NCI-H2029 (cell line): ENCODE measurements around the gene CTDSP2.
"Not testable (repeated sequence)": the region's sequence is repeated elsewhere in the genome, so short reads cannot be mapped to it uniquely, and the experiment has no call there.

Experiments
- DNase-seq: peaks from one replicate; lab custom pipeline; 2025; lab: John Stamatoyannopoulos, UW

CTDSP2 gene

DNA sequence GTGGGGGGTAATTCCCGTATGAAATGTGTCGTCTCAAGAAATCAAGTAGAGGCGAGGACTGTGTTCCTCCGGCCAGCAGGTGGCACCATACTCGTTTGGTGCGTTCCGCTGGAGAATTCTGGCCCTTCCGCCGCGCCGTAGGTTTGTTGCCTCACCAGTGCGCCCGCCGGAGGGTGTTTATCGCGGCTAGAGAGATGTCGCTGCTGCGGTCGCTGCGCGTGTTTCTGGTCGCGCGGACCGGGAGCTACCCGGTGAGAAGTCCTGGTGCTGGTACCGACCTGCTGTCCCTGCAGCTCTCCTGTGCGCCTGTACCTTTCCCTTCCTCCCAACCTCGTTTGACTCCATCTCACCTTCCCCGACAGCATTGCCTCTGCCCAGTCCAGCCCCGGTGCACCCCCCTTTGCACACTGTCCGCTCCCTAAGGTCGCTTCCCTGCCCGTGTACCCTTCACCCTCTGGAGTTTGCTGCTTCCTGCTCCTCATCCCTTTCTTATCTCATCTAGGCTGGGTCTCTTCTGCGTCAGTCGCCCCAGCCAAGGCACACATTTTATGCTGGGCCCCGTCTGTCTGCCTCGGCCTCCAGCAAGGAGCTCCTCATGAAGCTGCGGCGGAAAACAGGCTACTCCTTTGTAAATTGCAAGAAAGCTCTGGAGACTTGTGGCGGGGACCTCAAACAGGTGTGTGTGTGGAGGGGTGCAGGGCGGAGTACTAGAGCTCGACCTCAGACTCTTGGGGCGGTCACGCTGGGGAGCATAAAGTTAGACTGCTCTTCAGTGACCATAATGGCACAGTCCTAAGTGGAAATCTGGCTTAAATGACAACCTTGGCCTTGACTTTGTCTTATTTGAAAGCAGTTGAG is 63.7 kb downstream of the CTDSP2 start, which contains the start of gene TSFM:
Gene TSFM (plus strand): TSS at position 180 of the 858 bp plus-strand sequence. CDS start 15 bp downstream, at position 195.
- peak; percentile 94 for DNase-seq

DNA sequence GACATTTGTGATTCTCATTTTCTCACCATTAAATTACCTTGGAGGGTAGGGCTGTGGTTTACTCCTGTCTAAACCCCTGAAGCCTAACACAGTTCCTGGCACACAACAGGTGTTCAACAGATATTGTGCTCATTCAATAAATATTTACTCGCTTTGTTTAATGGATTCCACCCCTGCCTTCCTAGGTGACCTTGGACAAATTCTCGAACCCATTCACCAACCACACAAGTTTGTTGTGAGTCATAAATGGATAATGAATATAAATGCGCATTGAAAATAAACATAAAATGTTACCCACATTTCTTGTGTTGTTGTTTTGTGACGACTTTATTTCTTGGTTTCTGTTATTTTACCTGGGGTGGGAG is 64.3 kb downstream of the CTDSP2 start:
- no peak for DNase-seq

DNA sequence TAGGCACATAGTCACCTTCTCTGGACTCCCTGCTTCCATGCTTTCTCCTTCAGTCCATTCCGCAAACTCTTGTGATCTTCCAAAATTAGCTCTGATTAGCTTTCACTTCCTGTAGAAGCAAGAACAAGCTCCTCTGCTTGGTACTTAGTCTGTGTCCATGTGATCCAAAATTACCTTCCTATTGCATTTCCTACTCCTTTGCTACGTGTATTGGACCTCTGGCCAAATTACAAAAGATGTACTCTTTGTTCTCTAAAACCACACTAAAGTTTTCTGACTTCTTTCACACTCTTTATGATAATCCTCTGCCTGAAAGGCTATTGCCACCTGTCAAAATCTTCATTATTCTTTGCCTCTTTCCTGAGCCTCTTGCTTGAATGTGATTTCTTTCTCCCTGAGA is 64.7 kb downstream of the CTDSP2 start:
- no peak for DNase-seq

DNA sequence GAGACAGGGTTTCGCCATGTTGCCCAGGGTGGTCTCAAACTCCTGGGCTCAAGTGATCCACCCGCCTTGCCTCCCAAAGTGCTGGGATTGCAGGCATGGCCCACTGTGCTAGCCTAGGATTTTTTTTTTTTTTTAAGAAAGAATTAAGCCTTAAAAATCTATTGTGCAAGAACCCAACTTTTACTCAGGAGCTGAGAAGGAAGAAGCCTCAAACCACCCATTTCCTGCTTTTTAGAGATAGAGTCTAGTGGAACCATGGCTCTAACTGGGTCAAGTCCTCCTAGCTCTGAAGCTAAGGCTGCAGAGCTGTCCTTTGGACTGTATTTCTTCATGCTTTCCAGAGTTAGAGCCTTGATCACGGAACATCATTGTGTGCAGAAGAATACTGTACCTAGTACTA is 65.3 kb downstream of the CTDSP2 start:
- DNase-seq, result no peak

DNA sequence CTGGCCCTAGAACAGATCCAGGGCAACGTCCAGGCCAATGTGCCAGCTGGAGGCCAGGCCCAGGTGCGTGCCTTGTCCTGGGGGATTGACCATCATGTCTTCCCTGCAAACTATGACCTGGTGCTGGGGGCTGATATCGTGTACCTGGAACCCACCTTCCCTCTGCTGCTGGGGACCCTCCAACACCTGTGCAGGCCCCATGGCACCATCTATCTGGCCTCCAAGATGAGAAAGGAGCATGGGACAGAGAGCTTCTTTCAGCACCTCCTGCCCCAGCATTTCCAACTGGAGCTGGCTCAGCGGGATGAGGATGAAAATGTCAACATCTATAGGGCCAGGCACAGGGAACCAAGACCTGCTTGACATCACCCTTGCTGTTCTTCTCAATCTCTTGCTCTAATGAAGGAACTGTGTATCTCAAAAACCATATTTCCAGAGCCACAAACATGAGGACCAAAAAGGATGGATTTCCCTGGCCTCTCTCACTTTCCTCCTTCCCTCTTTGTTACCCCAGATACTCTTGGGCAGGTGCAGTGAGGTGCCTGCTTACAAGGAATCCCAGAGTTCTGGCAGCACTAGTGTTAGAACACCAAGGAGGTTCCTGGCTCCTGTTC is 66.1 kb downstream of the CTDSP2 start:
- no peak for DNase-seq

DNA sequence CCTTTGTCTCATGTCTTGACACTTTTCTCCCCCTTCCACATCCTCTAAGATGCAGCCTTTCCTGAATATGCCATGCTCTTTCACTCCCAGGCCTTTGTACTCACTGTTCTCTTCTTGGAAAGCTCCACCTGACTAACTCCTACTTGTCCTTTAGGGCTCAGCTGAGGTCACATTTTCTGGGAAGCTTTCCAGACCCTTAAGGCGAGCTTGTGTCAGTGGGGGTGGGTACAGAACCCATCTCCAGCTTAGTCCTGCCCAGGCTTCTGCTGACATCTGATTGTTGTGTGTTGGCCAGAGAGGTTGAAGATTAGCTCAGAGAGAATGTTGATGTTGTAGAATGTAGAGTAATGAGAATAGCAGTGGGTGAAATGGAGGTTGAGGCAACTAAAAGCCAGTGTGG is 66.8 kb downstream of the CTDSP2 start:
- DNase-seq, result no peak

DNA sequence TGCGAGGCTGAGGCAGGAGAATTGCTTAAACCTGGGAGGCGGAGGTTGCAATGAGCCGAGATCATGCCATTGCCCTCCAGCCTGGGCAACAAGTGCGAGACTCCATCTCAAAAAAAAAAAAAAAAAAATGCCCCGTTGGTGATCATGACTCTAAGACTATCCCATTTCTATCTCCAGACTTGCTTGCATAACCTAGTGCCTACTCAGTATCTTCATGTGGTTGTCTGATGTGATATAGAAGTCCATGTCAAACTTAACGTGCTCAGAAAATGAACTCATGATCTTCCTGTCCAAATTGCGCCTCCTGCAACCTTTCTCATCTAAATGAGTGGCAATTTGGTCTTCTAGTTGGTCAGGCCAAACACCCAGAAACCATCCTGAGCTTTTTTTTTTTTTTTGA is 68.6 kb downstream of the CTDSP2 start:
- DNase-seq, result no peak

DNA sequence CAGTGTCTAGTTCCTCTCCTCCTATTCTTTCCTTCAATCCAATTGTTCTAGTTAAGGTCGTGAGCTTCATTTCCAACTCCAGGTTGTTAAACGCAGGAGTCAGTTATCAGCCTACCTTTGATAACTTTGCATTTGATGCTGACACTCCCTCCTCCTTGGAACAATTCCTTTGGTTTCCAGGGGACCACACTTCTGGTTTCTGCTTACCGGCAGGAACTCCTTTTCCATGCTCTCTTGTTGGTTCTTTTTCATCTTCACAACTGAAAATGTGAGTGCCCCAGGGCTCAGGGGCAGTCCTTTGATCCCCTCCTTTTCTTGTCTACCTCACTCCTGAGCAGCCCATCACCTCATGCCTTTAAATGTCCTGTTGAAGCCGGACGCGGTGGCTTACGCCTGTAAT is 69.2 kb downstream of the CTDSP2 start:
- no peak for DNase-seq

DNA sequence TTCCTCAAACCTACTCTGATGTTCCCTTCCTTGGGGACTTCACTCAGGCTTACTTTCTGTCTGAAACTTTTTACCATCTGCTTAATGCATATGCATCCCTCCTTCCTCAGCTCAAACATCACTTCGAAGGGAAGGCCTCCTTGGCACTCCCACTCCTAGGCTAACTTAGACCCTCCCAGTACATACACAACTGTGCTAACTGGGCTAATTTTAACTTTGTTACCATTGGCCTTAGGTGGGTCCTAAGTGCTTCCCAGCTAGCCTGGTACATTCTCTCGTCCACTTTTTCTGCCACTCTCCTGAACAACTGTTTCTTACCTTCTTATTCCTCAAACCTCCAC is 70.3 kb downstream of the CTDSP2 start:
- no peak for DNase-seq

DNA sequence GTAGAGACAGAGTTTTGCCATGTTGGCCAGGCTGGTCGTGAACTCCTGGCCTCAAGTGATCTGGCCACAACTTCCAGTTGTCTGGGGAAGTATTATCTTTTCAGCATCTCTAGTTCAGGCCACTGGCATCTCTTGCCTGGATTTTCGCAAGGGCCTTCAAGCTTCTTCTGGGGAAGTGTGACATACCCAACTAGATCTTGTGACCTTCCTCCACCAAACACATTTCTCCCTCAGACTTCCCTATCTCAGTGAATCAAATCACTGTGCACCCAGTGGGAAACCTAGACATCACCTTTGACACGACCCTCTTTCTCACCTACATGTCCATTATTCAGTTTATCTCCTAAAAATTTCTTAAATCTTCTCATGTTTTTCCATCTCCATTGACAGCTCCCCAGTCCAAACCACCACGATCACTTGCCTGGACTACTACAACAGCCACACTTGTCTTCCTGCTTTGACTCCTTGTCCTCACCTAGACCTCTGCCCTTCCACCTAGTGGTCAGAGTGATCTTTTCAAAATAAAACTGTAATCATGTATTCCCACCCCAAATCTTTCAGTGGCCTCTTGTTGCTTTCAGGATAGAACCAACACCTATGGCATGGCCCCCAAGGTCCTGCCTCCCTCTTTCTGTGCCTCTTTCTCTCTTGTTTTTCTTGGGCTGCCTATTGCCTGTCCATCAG is 70.8 kb downstream of the CTDSP2 start:
- DNase-seq, result no peak

DNA sequence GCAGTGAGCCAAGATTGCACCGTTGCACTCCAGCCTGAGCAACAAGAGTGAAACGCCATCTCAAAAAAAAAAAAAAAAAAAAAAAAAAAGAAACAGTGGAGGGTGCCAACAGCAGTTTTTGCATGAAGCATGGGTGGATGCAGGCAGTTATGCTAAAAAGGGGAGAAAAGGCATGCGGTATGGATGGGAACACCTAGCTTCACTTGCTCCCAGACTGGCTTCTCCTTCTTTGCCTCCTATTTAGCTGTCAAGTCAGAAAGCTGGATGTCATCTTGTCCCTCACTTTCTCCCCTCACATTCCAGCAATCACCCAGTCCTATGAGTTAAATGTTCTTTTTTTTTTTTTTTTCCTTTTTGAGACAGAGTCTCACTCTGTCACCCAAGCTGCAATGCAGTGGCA is 71.5 kb downstream of the CTDSP2 start:
- DNase-seq, result no peak

DNA sequence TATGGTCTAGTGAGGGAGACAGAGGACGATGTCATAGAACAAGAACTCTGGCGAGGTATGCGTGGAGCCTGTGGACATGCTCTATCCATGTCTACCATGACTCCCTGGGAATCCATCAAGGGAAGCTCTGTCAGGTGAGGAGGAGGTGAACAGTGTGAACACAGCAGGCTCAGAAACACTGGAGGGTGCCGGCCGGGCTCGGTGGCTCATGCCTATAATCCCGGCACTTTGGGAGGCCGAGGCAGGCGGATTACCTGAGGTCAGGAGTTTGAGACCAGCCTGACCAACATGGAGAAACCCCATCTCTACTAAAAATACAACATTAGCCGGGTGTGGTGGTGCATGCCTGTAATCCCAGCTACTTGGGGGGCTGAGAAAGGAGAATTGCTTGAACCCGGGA is 71.9 kb downstream of the CTDSP2 start:
- DNase-seq, result not testable (repeated sequence)

DNA sequence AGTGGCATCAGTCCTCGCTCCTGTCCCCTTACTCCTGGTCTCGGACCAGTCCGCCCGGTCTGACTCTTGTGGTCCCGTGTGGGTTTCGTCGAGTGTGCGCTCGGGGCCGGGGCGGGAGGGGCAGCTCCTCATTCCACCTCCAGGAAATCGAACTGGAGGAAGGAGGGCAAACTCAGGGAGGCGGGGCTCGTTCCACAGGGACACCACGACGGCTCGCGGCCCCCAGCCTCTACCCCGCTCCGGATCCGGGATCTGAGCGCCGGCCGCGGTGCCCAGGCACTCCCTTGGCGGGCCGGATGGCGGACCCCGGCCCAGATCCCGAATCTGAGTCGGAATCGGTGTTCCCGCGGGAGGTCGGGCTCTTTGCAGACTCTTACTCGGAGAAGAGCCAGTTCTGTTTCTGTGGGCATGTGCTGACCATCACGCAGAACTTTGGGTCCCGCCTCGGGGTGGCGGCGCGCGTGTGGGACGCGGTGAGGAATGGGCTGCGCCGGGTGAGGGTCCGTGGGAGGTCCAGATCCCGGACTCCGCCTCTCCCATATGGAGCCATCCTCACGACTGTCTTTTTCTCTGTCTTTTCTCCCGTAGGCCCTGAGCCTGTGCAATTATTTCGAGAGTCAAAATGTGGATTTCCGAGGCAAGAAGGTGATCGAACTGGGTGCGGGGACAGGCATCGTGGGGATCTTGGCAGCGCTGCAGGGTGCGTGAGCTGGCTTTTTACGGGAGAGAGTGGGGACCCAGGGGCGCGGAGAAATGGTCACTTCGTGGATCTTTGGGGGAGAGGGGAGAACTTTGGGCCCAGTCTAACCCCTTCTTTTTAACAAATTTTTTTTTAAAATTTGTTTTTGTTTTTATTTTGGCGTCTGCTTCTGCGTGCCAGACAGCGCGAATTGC is 73.9 kb downstream of the CTDSP2 start, which contains the start of gene EEF1AKMT3:
Gene EEF1AKMT3 (plus strand): TSS at position 186 of the 894 bp plus-strand sequence. CDS start 111 bp downstream, at position 297.
- peak; percentile 56 for DNase-seq

DNA sequence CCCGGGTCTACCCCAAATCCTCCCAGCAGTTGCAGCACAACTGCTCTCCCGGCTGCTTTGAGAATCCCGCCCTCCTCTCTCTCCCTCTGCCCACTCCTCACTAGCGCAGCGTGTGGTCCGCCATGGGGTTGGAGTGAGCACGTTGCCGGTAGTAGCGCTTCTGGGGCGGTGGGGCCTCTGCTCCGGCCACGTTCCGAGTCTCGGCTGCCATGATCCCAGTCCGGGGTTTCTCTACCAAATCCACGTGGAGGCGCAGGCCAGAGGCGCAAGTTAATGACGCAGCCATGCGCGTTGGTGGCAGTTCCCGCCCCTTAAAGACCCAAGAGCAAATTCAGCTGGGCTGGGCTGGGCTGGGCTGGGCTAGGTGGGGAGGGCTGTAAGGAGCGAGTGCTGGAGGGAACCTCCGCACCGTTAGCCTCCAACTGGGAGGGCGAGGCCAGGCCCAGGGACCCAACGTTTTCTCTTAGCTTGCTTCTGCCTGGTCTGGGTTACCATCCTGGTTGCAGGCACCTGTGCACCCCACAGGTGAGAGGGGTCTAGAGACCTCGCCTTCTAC is 74.6 kb downstream of the CTDSP2 start, which contains the start of gene METTL1:
Gene METTL1 (minus strand): TSS at position 233 of the 556 bp plus-strand sequence. CDS start 22 bp downstream, at position 211.
- DNase-seq, result peak; percentile 92

DNA sequence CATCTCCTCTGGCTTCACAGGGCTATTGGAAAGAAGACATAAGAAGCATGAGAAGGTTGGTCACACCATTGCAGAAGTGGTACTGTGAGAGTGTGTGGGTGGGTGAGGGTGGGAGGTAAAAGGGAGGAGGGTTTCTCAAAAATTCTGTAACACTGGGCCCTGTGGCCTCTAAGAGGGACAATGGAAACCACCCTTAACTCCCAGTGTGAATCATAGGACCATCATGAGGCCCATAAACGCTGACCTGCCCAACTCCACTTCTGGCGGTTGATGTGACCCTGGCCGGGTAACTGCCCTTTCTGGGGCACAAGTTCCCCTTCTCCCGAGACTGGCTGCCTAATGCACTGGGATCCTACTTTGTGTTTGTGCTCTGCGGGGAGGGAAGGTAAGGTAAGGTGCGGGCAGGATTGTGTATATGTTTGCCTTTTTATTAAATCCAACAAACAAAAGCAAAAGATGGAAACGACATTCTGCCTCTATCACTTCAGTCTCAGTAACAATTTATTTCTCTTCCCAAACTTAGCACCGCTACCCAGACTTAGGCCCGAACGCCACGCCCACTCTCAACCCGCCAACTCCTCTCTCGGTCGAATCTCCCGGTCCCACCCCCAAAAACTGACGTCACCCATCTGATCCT is 75.2 kb downstream of the CTDSP2 start:
- peak; percentile 61 for DNase-seq

DNA sequence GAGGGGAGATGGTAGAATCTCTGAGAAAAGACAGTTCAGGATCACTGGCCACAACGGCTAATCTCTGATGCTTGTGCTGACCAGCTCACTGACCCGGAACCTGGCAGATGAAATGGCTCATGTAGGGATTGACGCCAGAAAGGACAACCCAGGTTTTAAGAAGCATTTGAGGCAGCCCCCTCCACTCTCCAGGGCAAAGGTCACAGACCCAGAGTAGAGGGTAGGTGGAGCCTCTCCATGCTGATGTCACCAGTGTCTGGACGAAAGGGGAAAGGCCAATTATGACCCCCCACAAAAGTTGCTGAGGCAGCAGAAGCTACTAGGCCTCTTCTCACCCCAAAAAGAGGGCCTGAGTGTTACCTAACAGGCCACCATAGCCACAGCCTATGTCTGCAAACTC is 75.8 kb downstream of the CTDSP2 start:
- no peak for DNase-seq
